T-helper 2 cell treated with Interferon-gamma antibody and Interleukin-4, amounts not matched to agents 5 μg/mL and 100 μg/mL, for 36 hours (primary cell): ENCODE data around the gene EPB41L4B.

ENCODE experiments used
- DNase-seq: peaks from one replicate; pipeline ENCODE4 v3.0.0; 2021; ENCODE audit warnings: low spot score
- H3K27ac Mint-ChIP-seq: one replicate; pipeline ENCODE4 v1.8.0; 2021; ENCODE audit warnings: mild to moderate bottlenecking, mixed read lengths
- H3K27me3 Mint-ChIP-seq: one replicate; pipeline ENCODE4 v1.8.0; 2021; ENCODE audit warnings: low read depth, mixed read lengths
- H3K36me3 Mint-ChIP-seq: one replicate; pipeline ENCODE4 v1.8.0; 2021; ENCODE audit warnings: low read depth, mixed read lengths
- H3K4me1 Mint-ChIP-seq: one replicate; pipeline ENCODE4 v1.8.0; 2021; ENCODE audit warnings: low read depth, mixed read lengths
- H3K4me3 Mint-ChIP-seq: one replicate; pipeline ENCODE4 v1.8.0; 2022; ENCODE audit warnings: mild to moderate bottlenecking, moderate library complexity, mixed read lengths
- H3K9me3 Mint-ChIP-seq: one replicate; pipeline ENCODE4 v1.8.0; 2021; ENCODE audit warnings: mixed read lengths

Gene EPB41L4B

DNA sequence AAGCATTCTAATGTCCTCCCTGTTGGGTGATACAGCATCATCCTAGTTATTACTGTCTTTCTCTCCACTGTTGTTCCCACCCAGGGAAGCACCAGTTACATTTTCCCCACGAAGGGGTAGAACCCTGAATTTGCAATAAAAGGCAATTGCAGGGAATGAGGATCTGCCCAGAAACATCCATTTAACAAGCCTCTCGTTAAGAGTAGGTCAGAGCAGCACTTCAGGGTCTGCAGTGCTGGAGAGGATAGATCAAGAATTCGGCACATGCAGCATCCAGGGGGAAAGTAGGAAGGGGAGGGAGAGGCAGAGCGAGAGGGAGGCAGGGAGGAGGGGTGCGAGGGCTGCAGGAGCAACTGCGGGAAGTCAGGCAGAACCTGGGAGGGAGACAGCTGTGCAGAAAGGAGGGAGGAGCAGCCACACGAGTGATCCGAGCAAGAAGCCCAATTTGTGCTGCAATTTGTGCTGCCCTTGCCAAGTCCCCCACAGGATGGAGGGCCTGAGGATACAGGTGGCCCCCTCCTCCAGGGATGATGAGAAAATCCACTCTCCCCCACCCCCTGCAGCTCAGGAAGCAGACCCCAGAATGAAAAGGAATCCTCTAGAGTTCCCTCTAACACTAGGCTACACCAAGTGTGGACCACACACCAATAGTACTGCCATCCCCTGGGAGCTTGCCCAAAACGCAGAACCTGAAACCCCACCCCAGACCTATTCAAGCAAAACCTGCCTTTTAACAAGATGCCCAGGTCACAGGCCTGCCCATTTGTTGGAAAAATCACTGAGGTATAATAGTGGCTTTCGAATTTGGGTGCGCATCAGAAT lies 62.2 kb downstream of the EPB41L4B start:
- Mint-ChIP-seq H3K36me3 (no peaks in the 10 kb centered on the region), H3K27me3 (peaks cover 10% of the 10 kb centered on the region), H3K9me3 (no peaks in the 10 kb centered on the region), H3K27ac (no peak overlapping the region), H3K4me3 (no peak overlapping the region), H3K4me1 (no peaks in the 10 kb centered on the region)
- no peak for DNase-seq

GRCh38 chr9:109256336-109256735 lies 64.5 kb downstream of the EPB41L4B start:
- Mint-ChIP-seq H3K27ac (no peak overlapping the region), H3K4me1 (no peaks in the 10 kb centered on the region), H3K27me3 (peaks cover 10% of the 10 kb centered on the region), H3K9me3 (no peaks in the 10 kb centered on the region), H3K4me3 (no peak overlapping the region), H3K36me3 (no peaks in the 10 kb centered on the region)
- DNase-seq, result no peak

DNA sequence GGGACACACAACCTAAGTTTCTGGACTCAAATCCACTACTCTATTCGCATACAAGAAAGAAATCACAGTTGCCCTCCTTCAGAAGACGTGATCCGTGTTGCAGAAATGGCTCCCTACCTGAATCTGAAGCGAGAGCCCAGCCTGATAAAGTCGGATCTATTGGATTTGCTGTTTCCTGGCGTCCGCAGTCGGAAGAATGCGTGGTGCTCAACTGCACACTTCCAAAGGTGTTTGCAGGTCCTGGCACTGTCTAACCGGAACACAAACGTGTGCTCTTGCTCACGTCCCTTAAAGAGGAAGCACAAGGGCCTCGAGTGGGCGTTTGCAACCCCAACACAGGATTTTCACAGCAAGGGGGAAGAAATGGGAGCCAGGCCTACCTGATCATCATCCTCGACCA lies 65.5 kb downstream of the EPB41L4B start:
- H3K4me3 Mint-ChIP-seq, result no peak overlapping the region
- no peak for DNase-seq
- H3K27ac Mint-ChIP-seq, result no peak overlapping the region
- peaks cover 6% of the 10 kb centered on the region for H3K27me3 Mint-ChIP-seq
- H3K9me3 Mint-ChIP-seq, result no peaks in the 10 kb centered on the region
- no peaks in the 10 kb centered on the region for H3K4me1 Mint-ChIP-seq
- no peaks in the 10 kb centered on the region for H3K36me3 Mint-ChIP-seq

DNA sequence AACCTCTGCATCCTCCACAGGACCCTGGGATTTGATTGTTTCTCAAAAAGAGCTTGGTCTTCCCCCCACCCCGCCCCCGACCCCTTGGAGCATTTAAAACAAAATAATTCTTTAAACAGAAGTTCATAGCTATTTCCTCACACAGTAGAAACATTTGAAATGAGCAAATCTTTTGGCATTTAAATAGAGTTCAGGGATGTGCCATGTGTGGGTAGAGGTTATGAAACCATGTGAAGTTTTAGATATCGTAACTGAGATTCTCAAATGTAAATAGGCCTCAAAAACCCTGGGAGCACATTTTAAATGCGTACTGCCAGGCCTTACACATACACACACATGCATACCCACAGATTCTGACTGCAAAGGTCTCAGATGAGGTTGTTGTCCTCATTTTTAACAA lies 66.5 kb downstream of the EPB41L4B start:
- DNase-seq, result no peak
- no peak overlapping the region for H3K4me3 Mint-ChIP-seq
- no peaks in the 10 kb centered on the region for H3K4me1 Mint-ChIP-seq
- no peaks in the 10 kb centered on the region for H3K36me3 Mint-ChIP-seq
- H3K9me3 Mint-ChIP-seq, result no peaks in the 10 kb centered on the region
- H3K27me3 Mint-ChIP-seq, result peaks cover 3% of the 10 kb centered on the region
- no peak overlapping the region for H3K27ac Mint-ChIP-seq

DNA sequence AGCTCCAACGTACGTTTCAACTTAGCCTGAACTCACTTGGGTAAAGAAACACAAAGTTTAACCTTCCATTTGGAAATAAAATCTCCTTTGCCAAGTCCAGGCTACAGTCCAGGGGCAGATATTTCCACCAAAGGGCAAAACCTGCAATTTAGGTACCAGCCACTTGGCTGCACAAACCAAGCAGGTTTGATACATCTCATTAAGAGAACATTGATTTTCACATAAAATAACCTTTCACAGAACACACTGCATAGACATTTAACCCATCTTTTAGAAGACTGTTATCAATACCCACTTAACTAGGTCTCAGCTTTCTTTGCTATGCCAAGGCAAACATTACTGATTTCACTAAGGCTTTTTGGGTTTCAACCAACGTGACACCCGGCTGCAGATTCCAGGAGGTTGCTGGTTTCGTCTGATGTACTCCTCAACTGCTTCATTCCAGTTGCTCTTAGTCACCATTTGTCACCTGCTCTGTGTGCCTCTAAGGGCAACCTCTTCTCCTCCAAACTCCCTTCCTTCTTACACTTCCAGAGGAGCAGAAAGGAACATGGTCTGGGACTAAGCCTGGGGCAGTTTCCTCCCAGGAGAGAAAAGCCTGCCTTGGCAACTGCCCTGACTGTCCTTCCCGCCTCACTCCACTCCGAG lies 67.1 kb downstream of the EPB41L4B start:
- no peak overlapping the region for H3K4me3 Mint-ChIP-seq
- H3K4me1 Mint-ChIP-seq, result no peaks in the 10 kb centered on the region
- H3K27me3 Mint-ChIP-seq, result peaks cover 3% of the 10 kb centered on the region
- no peaks in the 10 kb centered on the region for H3K9me3 Mint-ChIP-seq
- no peak overlapping the region for H3K27ac Mint-ChIP-seq
- no peaks in the 10 kb centered on the region for H3K36me3 Mint-ChIP-seq
- DNase-seq, result no peak

GRCh38 chr9:109253241-109253636 lies 67.6 kb downstream of the EPB41L4B start:
- Mint-ChIP-seq H3K4me3 (no peak overlapping the region), H3K27ac (no peak overlapping the region), H3K27me3 (no peaks in the 10 kb centered on the region), H3K36me3 (no peaks in the 10 kb centered on the region), H3K4me1 (no peaks in the 10 kb centered on the region), H3K9me3 (no peaks in the 10 kb centered on the region)
- DNase-seq, result no peak

- DNase-seq, result no peak
- Mint-ChIP-seq H3K27me3 (peaks cover 3% of the 10 kb centered on the region), H3K4me3 (no peak overlapping the region), H3K9me3 (no peaks in the 10 kb centered on the region), H3K27ac (no peak overlapping the region), H3K36me3 (no peaks in the 10 kb centered on the region), H3K4me1 (no peaks in the 10 kb centered on the region)
These were observed 68.6 kb downstream of the EPB41L4B start for GRCh38 chr9:109252291-109252690.

DNA sequence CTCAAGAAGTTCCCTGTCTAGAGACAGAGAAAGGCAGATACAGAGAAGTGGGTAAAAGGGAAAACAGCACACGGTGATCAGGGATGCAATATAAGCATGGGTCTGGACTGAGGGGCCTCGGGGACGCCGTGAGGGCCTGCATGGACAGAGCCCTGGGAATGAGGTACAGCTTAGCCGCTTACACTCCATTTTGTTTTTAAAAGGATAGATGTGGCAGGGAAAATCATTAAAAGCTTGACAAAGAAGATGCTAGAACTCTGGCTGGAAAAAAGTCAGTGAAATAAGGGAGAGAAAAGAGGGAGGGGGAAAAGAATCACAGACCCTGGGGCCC lies 69.1 kb downstream of the EPB41L4B start:
- H3K27ac Mint-ChIP-seq, result no peak overlapping the region
- DNase-seq, result no peak
- no peaks in the 10 kb centered on the region for H3K4me1 Mint-ChIP-seq
- H3K9me3 Mint-ChIP-seq, result no peaks in the 10 kb centered on the region
- peaks cover 3% of the 10 kb centered on the region for H3K27me3 Mint-ChIP-seq
- H3K4me3 Mint-ChIP-seq, result no peak overlapping the region
- H3K36me3 Mint-ChIP-seq, result no peaks in the 10 kb centered on the region

GRCh38 chr9:109251080-109251775 lies 69.6 kb downstream of the EPB41L4B start:
- no peak for DNase-seq
- H3K4me1 Mint-ChIP-seq, result no peaks in the 10 kb centered on the region
- H3K9me3 Mint-ChIP-seq, result no peaks in the 10 kb centered on the region
- H3K27me3 Mint-ChIP-seq, result peaks cover 3% of the 10 kb centered on the region
- no peak overlapping the region for H3K27ac Mint-ChIP-seq
- H3K4me3 Mint-ChIP-seq, result no peak overlapping the region
- no peaks in the 10 kb centered on the region for H3K36me3 Mint-ChIP-seq

DNA sequence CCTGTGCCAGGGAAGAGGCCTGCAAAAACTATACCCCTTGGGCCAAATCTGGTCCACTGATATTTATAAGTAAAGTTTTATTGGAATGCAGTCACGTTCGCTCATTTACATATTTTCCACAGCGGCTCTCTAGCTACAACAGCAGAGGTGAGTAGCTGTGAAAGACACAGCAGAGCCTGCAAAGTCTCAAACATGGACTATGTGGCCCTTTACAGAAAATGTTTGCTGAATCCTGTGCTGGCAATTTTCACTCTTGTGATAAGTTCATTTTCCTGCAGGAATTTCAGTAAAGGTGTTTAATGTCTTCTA lies 70.1 kb downstream of the EPB41L4B start:
- Mint-ChIP-seq H3K4me3 (no peak overlapping the region), H3K27me3 (peaks cover 4% of the 10 kb centered on the region), H3K27ac (no peak overlapping the region), H3K9me3 (no peaks in the 10 kb centered on the region), H3K36me3 (no peaks in the 10 kb centered on the region), H3K4me1 (no peaks in the 10 kb centered on the region)
- DNase-seq, result no peak

DNA sequence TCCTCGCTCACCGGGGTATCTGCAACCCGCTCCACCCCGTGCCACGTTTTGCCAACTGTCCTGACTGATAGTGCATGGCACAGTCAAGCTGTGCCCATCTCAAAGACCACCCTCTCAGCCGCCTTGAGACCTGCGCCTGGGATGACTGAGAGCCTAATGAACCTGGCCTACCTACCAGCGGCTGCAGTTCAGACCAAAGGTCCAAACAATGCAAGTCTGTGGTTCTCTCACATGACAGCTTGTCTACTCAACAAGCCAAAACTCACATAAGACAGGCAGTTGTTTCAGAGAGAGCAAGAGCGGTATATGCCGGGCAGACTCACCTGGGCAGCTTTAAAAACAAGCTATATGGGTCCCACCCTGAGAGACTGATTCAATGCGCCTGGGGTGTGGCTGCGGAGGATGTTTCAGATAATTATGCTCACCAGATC lies 70.5 kb downstream of the EPB41L4B start:
- no peaks in the 10 kb centered on the region for H3K4me1 Mint-ChIP-seq
- no peaks in the 10 kb centered on the region for H3K36me3 Mint-ChIP-seq
- H3K27ac Mint-ChIP-seq, result no peak overlapping the region
- no peak overlapping the region for H3K4me3 Mint-ChIP-seq
- H3K9me3 Mint-ChIP-seq, result no peaks in the 10 kb centered on the region
- peaks cover 4% of the 10 kb centered on the region for H3K27me3 Mint-ChIP-seq
- no peak for DNase-seq

- Mint-ChIP-seq H3K9me3 (no peaks in the 10 kb centered on the region), H3K27me3 (peaks cover 4% of the 10 kb centered on the region), H3K36me3 (no peaks in the 10 kb centered on the region), H3K27ac (no peak overlapping the region), H3K4me3 (no peak overlapping the region), H3K4me1 (no peaks in the 10 kb centered on the region)
- DNase-seq, result no peak
These were observed 71.2 kb downstream of the EPB41L4B start for GRCh38 chr9:109249615-109250014.

GRCh38 chr9:109248133-109248581 lies 72.7 kb downstream of the EPB41L4B start:
- Mint-ChIP-seq H3K36me3 (no peaks in the 10 kb centered on the region), H3K4me3 (no peak overlapping the region), H3K9me3 (no peaks in the 10 kb centered on the region), H3K27me3 (peaks cover 15% of the 10 kb centered on the region), H3K27ac (no peak overlapping the region), H3K4me1 (peaks cover 2% of the 10 kb centered on the region)
- no peak for DNase-seq

DNA sequence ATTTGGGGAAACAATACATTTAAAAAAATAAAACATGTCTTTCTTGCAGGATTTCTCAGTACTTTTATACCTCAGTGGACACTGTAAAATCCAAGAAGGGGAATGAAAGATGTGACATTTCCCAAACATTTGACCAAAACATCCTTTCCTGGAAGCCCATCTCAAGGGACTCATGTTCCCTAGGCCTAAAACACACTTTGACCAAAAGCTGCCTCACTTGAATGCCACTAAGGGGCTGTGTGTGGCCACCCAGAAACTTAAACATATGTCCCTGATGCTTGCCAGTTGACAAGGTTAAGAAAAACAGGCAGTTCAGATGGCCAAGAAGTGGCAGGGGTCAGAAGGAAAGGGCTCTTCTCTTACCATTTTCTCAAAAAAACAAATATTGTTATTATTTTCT lies 73.6 kb downstream of the EPB41L4B start:
- H3K4me3 Mint-ChIP-seq, result no peak overlapping the region
- no peaks in the 10 kb centered on the region for H3K9me3 Mint-ChIP-seq
- peaks cover 2% of the 10 kb centered on the region for H3K4me1 Mint-ChIP-seq
- peaks cover 19% of the 10 kb centered on the region for H3K27me3 Mint-ChIP-seq
- no peaks in the 10 kb centered on the region for H3K36me3 Mint-ChIP-seq
- no peak for DNase-seq
- no peak overlapping the region for H3K27ac Mint-ChIP-seq
